Stimulated activated CD4-positive, alpha-beta T cell treated with anti-CD3 and anti-CD28 coated beads, Interleukin-15, amount 100 ng/mL, for 1 hour (primary cell): ENCODE results near the gene GBP5.
A peak's percentile ranks its signal among the peaks of the same experiment; 100 is the strongest.
"Not testable (repeated sequence)": the region's sequence is repeated elsewhere in the genome, so short reads cannot be mapped to it uniquely, and the experiment has no call there.

Experiments used
- DNase-seq, 2 donors: peaks; one replicate each; pipeline ENCODE4 v3.0.0-alpha.2; 2020; ENCODE audit warnings: low read depth in 1 of 2, low spot score in 1 of 2

The GBP5 gene

GRCh38 chr1:89272269-89273041 lies at the start of gene GBP5:
Gene GBP5 (minus strand): TSS chr1:89272860. CDS start chr1:89269555, 3,305 bp downstream.
- DNase-seq = peak in 1 of 2 donors; percentile 27

- no peak for DNase-seq
Observed at GRCh38 chr1:89322402-89322801, 49.7 kb upstream of the GBP5 start.

GRCh38 chr1:89312572-89312971 lies 39.9 kb upstream of the GBP5 start:
- no peak for DNase-seq

DNA sequence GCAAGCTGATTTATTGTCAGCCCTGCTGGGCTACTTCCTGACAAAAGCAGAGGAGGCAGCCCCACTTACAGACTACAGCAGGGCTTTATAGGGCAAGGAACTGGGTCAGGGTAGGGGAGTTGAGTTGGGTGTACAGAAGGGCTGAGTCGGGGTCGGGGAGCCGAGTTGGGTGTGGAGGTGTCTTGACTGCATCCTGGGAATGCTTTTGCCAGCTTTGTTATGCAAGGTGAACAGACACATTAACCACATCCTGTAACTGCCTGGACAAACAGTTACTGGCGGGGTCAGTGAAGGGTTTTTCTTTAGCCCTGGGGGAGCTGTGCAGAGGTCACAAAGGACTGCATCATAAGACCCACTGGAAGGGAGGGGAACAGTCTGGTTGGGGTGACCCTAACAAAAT lies 39.1 kb upstream of the GBP5 start:
- DNase-seq = no peak

GRCh38 chr1:89310976-89311375 lies 38.3 kb upstream of the GBP5 start:
- no peak for DNase-seq

DNA sequence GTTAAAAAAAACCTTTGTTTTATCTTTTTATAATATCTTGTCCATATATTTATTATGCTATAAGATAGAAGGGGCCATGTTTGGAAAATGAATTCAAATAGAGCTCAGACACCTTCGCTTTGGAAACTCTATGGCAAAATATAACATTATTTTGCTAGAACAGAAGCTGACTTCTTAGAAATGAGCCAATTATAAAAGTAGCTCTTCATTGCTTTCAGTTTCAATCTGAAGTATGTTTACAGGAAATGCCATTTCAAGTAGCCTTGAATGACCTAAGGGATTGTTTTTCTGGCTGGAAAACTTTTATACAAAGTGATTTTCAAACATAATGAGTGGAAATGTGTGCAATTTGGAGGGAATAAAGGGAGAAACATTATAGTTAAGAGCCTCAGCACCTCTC lies 37.8 kb upstream of the GBP5 start:
- no peak for DNase-seq

DNA sequence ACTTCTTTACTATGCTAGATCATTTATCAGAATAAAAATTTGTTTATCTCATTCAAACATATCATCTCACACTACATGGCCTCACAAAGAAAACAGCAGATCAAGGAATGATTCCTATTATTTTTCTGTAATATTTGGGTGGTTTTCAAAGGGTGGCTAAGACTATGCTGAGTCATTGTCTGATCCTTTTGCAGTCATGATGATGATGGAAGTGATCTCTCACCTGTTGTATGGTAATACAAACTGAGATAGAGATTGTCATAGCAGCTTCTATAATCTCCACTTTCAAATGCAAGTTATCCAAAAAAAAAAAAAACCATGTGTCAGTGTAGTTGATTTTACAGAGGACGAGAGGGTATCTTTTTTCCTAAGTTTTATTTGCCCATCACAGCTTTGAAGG lies 37.2 kb upstream of the GBP5 start:
- no peak for DNase-seq

DNA sequence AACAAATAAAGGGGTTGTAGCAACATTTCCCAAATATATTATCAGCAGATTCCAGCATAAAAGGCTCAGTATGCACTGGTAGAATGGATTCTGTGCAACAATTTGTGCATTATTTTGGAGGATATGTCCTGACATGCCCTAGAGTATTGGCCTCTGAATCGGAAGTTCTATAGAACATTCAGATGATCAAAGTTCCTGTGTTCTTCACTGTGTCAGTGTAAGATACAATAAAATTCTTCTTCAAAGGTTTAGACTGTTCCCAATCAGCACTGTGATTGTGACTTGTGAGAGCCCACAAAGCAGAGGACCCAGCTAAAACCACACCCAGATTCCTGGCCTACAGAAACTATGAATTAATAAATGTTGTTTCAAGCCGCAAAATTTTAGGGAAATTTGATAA lies 33.6 kb upstream of the GBP5 start:
- DNase-seq = no peak

GRCh38 chr1:89305493-89305892 lies 32.8 kb upstream of the GBP5 start:
- DNase-seq = no peak

DNA sequence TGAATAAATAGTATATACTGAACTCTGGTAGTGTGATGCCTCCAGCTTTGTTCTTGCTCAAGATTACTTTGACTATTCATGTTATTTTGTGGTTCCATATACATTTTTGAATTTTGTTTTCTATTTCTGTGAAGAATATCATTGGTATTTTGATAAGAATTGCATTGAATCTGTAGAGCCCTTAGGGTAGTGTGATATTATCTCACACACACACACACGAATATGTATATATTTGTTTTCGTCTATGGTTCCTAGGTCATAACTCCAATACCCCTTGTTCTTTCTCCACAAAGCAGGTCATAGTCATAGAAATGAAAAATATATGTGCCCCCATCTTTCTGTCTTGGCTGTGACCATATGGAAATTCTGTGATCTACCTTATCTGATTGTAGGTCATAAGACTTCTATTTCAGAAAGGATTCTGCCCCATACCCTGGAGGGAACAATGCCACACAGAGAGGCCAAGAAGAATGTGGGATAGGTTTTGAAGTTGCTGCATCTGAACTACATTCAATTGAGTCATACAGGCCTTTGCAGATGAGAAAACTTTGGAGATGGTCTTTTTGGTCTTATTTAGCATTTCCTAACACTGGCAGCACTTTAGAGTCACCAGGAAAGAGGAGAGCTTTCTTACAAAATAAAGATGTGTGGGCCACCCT lies 32.0 kb upstream of the GBP5 start:
- no peak for DNase-seq

DNA sequence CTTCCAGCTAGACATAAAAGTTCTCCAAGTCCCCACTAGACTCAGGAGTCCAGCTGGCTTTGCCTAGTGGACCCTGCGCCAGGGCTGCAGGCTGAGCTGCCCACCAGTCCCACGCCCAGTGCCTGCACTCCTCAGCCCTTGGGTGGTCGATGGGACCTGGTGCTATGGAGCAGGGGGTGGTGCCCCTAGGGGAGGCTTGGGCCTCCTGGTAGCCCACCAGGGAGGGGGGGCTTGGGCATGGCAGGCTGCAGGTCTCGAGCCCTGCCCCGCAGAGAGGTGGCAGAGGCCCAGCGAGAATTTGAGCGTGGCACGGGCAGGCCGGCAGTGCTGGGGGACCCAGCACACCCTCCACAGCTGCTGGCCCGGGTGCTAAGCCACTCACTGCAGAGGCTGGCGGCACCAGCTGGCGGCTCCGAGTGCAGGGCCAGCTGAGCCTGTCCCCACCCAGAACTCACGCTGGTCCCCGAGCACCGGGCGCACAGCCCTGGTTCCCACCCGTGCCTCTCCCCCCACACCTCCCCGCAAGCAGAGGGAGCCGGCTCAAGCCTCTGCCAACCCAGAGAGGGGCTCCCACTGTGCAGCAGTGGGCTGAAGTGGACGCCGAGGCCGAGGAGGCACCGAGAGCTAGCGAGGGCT lies 30.2 kb upstream of the GBP5 start:
- DNase-seq = no peak

GRCh38 chr1:89299739-89300463 lies 27.2 kb upstream of the GBP5 start:
- DNase-seq = not testable (repeated sequence)

- DNase-seq = no peak
Observed at GRCh38 chr1:89298461-89298860, 25.8 kb upstream of the GBP5 start.

- no peak for DNase-seq
Observed at GRCh38 chr1:89295187-89295586, 22.5 kb upstream of the GBP5 start.

DNA sequence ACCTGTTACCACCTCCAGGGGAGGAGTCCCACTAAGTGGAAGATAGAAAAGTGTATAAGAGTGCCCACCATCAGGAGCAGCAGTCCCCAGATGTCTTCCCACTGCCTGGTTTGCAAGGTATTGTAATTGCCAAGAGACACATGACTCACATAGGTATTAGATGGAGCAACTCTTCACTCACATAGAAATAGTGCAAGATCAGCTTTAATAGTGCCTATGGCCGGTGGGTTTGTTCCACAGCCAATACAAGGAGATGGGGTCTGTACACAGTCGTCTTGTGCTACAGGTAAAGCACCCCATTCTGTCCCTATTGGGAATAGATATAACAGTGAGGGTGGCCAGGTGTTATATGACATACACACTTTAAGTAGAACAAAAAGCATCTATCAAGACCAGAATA lies 18.6 kb upstream of the GBP5 start:
- DNase-seq = no peak

- no peak for DNase-seq
Observed at GRCh38 chr1:89288051-89288340, 15.3 kb upstream of the GBP5 start.

GRCh38 chr1:89287181-89288050 lies 14.8 kb upstream of the GBP5 start:
- DNase-seq = no peak

DNA sequence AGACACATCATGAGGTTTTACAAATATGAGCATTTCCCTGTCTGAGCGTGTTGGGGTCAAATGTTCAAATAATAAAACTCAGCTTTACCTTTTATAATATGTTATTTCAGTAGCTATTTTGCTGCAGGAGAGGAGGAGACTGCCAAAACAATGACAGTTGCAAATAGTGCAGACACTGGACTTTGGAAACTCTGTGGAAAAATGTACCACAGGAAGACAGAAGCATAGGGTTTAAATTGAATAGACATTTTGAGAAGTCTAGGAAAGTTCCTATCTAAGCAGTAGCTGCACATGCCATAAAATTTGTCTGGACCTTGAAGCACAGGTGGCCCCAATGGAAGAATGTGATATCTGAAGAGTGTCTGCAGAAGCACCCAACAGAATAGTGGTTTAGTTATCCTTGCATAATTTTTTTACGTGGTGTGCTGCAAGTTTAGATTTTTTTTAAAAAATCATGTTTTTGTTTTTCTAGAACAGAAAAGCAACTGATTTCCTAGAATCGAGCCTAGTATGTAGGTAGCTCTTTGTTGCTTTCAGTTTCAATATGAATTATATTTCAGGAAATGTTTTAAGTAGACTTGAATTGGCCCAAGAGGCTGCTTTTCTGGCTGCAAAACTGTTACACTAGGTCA lies 14.0 kb upstream of the GBP5 start:
- no peak for DNase-seq

DNA sequence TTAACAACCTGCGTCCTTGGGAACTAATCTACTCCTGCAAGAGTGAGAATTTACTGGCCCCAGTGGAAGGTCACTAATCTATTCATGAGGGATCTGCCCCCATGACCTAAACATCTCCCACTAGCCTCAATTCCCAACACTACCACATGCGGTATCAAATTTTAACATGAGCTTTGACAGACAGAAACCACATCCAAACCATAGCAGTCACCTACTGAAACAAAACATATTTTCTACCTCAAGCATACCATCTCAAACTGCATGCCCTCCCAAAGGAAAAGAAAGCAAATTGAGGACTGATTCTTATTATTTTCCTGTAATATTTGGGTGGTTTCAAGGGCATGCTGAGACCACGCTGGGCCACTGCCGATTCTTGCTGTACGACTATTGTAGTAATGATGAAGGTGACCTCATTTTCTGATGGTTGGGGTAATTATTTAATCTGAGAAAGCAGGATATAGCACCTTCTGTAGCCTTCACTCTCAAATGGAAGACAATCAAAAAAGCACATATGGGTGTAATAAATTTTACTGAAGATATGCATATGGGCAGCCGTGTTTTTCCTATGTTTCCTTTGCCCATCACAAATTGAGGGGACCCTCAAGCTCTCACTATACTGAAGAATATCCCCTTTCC lies 13.2 kb upstream of the GBP5 start:
- DNase-seq = no peak
